Mesenchymal stem cell (in vitro differentiated cells and primary cell): ENCODE measurements around the gene STK16.

Experiments
- DNase-seq: peaks from one replicate; pipeline ENCODE4 v3.0.0-alpha.2; 2013
- H2AFZ ChIP-seq: one replicate; pipeline ENCODE4 v1.6.1; 2013; ENCODE audit warnings: low read depth, mild to moderate bottlenecking, control low read depth, inconsistent platforms, low read length, moderate library complexity
- H2AK5ac ChIP-seq: 2 replicates; pipeline ENCODE4 v1.6.1; 2013; ENCODE audit warnings: low read length, moderate library complexity, mild to moderate bottlenecking, inconsistent platforms; ENCODE audit not compliant: severe bottlenecking
- H2BK120ac ChIP-seq: one replicate; pipeline ENCODE4 v1.6.1; 2013; ENCODE audit warnings: low read depth, mild to moderate bottlenecking, inconsistent platforms, low read length, moderate library complexity
- H2BK12ac ChIP-seq, 2 experiments: one replicate each; pipeline ENCODE4 v1.6.1; 2013; ENCODE audit warnings: inconsistent platforms in 2 of 2, low read length in 2 of 2, mild to moderate bottlenecking in 2 of 2, moderate library complexity in 2 of 2, control low read depth in 1 of 2
- H2BK15ac ChIP-seq: one replicate; pipeline ENCODE4 v1.6.1; 2013; ENCODE audit warnings: mild to moderate bottlenecking, low read depth, inconsistent platforms; ENCODE audit not compliant: poor library complexity, severe bottlenecking
- H2BK5ac ChIP-seq: 2 replicates; pipeline ENCODE4 v1.6.1; 2013; ENCODE audit warnings: low read depth, mild to moderate bottlenecking, low read length, control low read depth, inconsistent platforms; ENCODE audit not compliant: poor library complexity, severe bottlenecking
- H3K14ac ChIP-seq, 2 experiments: one replicate each; pipeline ENCODE4 v1.6.1; 2013; ENCODE audit warnings: inconsistent platforms in 2 of 2, low read length in 2 of 2, control low read depth in 1 of 2, mild to moderate bottlenecking in 1 of 2, moderate library complexity in 1 of 2
- H3K18ac ChIP-seq, 2 experiments: one replicate each; pipeline ENCODE4 v1.6.1; 2013; ENCODE audit warnings: inconsistent platforms in 2 of 2, low read length in 2 of 2, control low read depth in 1 of 2, low read depth in 1 of 2, mild to moderate bottlenecking in 1 of 2
- H3K23ac ChIP-seq, 2 experiments: one replicate each; pipeline ENCODE4 v1.6.1; 2013; ENCODE audit warnings: inconsistent platforms in 2 of 2, low read length in 2 of 2, mild to moderate bottlenecking in 2 of 2, moderate library complexity in 2 of 2, control low read depth in 1 of 2
- H3K27ac ChIP-seq: 2 replicates; pipeline ENCODE4 v1.5.1; 2013; ENCODE audit warnings: mild to moderate bottlenecking, moderate library complexity, low read length, control low read depth, inconsistent platforms; ENCODE audit not compliant: poor library complexity, severe bottlenecking
- H3K27me3 ChIP-seq, 2 experiments: 2 replicates each; pipeline versions ENCODE4 v1.6.1 to v1.7.0; 2013; ENCODE audit warnings: low read length in 2 of 2, mild to moderate bottlenecking in 2 of 2, moderate library complexity in 2 of 2, control low read depth in 1 of 2, inconsistent platforms in 1 of 2; ENCODE audit not compliant: control insufficient read depth in 1 of 2, insufficient read depth in 1 of 2
- H3K36me3 ChIP-seq, 2 experiments: 2 replicates each; pipeline versions ENCODE4 v1.6.1 to v1.7.0; 2013; ENCODE audit warnings: low read length in 2 of 2, control low read depth in 1 of 2, inconsistent platforms in 1 of 2, low read depth in 1 of 2, mild to moderate bottlenecking in 1 of 2; ENCODE audit not compliant: insufficient read depth in 2 of 2, control insufficient read depth in 1 of 2
- H3K4ac ChIP-seq, 2 experiments: one replicate each; pipeline ENCODE4 v1.6.1; 2013; ENCODE audit warnings: inconsistent platforms in 2 of 2, low read length in 2 of 2, mild to moderate bottlenecking in 2 of 2, moderate library complexity in 2 of 2, control low read depth in 1 of 2, low read depth in 1 of 2
- H3K4me1 ChIP-seq: 2 replicates; pipeline ENCODE4 v1.6.1; 2013; ENCODE audit warnings: low read depth, low read length, control low read depth; ENCODE audit not compliant: control insufficient read depth, insufficient read depth
- H3K4me2 ChIP-seq: 2 replicates; pipeline ENCODE4 v1.6.1; 2013; ENCODE audit warnings: low read length, mild to moderate bottlenecking, inconsistent platforms; ENCODE audit not compliant: poor library complexity, severe bottlenecking
- H3K4me3 ChIP-seq, 2 experiments: 2 replicates each; pipeline versions ENCODE4 v1.5.1 to v1.7.0; 2013; ENCODE audit warnings: low read length in 2 of 2, mild to moderate bottlenecking in 2 of 2, control low read depth in 1 of 2, low read depth in 1 of 2; ENCODE audit not compliant: insufficient read depth in 1 of 2
- H3K79me1 ChIP-seq: replicated peaks from 2 replicates; pipeline ENCODE4 v1.6.1; 2013; ENCODE audit warnings: mild to moderate bottlenecking, control low read depth, low read length, inconsistent platforms; ENCODE audit not compliant: poor library complexity, severe bottlenecking
- H3K9ac ChIP-seq: 2 replicates; pipeline ENCODE4 v1.7.0; 2013; ENCODE audit warnings: mild to moderate bottlenecking, low read length, moderate library complexity
- H3K9me3 ChIP-seq: 2 replicates; pipeline ENCODE4 v1.7.0; 2013; ENCODE audit warnings: mild to moderate bottlenecking, low read length; ENCODE audit not compliant: control insufficient read depth
- H4K8ac ChIP-seq: one replicate; pipeline ENCODE4 v1.6.1; 2013; ENCODE audit warnings: inconsistent platforms, mild to moderate bottlenecking, low read length, moderate library complexity
- H4K91ac ChIP-seq: one replicate; pipeline ENCODE4 v1.6.1; 2013; ENCODE audit warnings: mild to moderate bottlenecking, low read length, inconsistent platforms
- WGBS: methylation state at CpG from one replicate; pipeline ENCODE4 v1.1.7; 2013; ENCODE audit warnings: mixed read lengths; 5-methylcytosine and 5-hydroxymethylcytosine counted together

Gene STK16

GRCh38 chr2:219272356-219272755, 27.1 kb downstream of the STK16 start:
- Histone ChIP-seq H2AK5ac (no peak overlapping the region), H3K36me3 (no peaks in the 10 kb centered on the region), H3K18ac (no peak overlapping the region), H2BK5ac (no peak overlapping the region), H3K27me3 (peaks cover 0 to 11% of the 10 kb centered on the region in 2 experiments), H3K79me1 (no peaks in the 10 kb centered on the region), H3K4me3 (no peak overlapping the region), H3K4me2 (no peak overlapping the region), H3K9ac (no peak overlapping the region), H3K27ac (no peak overlapping the region), H2AFZ (no peak overlapping the region), H2BK120ac (no peak overlapping the region), H4K91ac (no peak overlapping the region), H4K8ac (no peak overlapping the region), H2BK15ac (no peak overlapping the region), H3K9me3 (no peaks in the 10 kb centered on the region), H3K4ac (no peak overlapping the region), H3K4me1 (peaks cover 21% of the 10 kb centered on the region), H3K23ac (no peak overlapping the region), H3K14ac (no peak overlapping the region), H2BK12ac (no peak overlapping the region)
- no peak for DNase-seq
- 91% methylated on average over 4 of the region's 4 CpGs for WGBS

DNA sequence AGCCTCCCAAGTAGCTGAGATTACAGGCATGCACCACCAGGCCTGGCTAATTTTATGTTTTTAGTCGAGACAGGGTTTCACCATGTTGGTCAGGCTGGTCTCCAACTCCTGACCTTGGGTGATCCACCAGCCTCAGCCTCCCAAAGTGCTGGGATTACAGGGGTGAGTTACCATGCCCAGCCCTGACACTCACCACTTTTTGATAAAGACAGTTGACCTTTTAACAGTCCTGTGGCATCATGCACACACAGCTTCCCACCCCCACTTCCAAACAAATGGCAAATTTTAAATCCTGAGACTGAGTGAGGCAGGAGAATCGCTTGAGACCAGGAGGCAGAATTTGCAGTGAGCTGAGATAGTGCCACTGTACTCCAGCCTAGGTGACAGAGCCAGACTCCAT, 27.7 kb downstream of the STK16 start:
- H3K23ac ChIP-seq = no peak overlapping the region
- no peak overlapping the region for H4K91ac ChIP-seq
- H3K9me3 ChIP-seq = no peaks in the 10 kb centered on the region
- DNase-seq = no peak
- H2BK5ac ChIP-seq = no peak overlapping the region
- H2AFZ ChIP-seq = no peak overlapping the region
- H3K4me2 ChIP-seq = no peak overlapping the region
- peaks cover 0 to 11% of the 10 kb centered on the region in 2 experiments for H3K27me3 ChIP-seq
- WGBS = 28% methylated on average over 1 of the region's 2 CpGs
- no peak overlapping the region for H3K18ac ChIP-seq
- no peaks in the 10 kb centered on the region for H3K79me1 ChIP-seq
- H3K4ac ChIP-seq = no peak overlapping the region
- H3K36me3 ChIP-seq = no peaks in the 10 kb centered on the region
- H3K4me1 ChIP-seq = peaks cover 26% of the 10 kb centered on the region
- H4K8ac ChIP-seq = no peak overlapping the region
- H3K4me3 ChIP-seq = no peak overlapping the region
- H3K9ac ChIP-seq = no peak overlapping the region
- H2AK5ac ChIP-seq = no peak overlapping the region
- no peak overlapping the region for H3K27ac ChIP-seq
- H2BK120ac ChIP-seq = no peak overlapping the region
- H2BK12ac ChIP-seq = no peak overlapping the region
- H3K14ac ChIP-seq = no peak overlapping the region
- no peak overlapping the region for H2BK15ac ChIP-seq

- peak overlapping the region; percentile 58 for H3K9ac ChIP-seq
- H3K36me3 ChIP-seq = no peaks in the 10 kb centered on the region
- WGBS = 73% methylated on average over 2 of the region's 3 CpGs
- H2AFZ ChIP-seq = no peak overlapping the region
- H3K18ac ChIP-seq = no peak overlapping the region
- peak overlapping the region; percentile 62 for H4K8ac ChIP-seq
- H4K91ac ChIP-seq = peak overlapping the region; percentile 20
- no peak overlapping the region for H3K4me3 ChIP-seq
- H3K27me3 ChIP-seq = peaks cover 0 to 11% of the 10 kb centered on the region in 2 experiments
- H3K4ac ChIP-seq = peak overlapping the region; percentile 9 to 52
- no peaks in the 10 kb centered on the region for H3K9me3 ChIP-seq
- H3K4me2 ChIP-seq = no peak overlapping the region
- H3K27ac ChIP-seq = peak overlapping the region; percentile 80
- H3K4me1 ChIP-seq = peaks cover 31% of the 10 kb centered on the region
- no peak overlapping the region for H3K23ac ChIP-seq
- H2BK5ac ChIP-seq = peak overlapping the region; percentile 12
- H2BK120ac ChIP-seq = no peak overlapping the region
- H2BK15ac ChIP-seq = no peak overlapping the region
- no peak overlapping the region for H2BK12ac ChIP-seq
- peak overlapping the region in 1 of 2 experiments; percentile 37 for H3K14ac ChIP-seq
- H2AK5ac ChIP-seq = peak overlapping the region; percentile 24
- DNase-seq = no peak
- no peaks in the 10 kb centered on the region for H3K79me1 ChIP-seq
Measured at GRCh38 chr2:219273937-219274336, 28.7 kb downstream of the STK16 start.

DNA sequence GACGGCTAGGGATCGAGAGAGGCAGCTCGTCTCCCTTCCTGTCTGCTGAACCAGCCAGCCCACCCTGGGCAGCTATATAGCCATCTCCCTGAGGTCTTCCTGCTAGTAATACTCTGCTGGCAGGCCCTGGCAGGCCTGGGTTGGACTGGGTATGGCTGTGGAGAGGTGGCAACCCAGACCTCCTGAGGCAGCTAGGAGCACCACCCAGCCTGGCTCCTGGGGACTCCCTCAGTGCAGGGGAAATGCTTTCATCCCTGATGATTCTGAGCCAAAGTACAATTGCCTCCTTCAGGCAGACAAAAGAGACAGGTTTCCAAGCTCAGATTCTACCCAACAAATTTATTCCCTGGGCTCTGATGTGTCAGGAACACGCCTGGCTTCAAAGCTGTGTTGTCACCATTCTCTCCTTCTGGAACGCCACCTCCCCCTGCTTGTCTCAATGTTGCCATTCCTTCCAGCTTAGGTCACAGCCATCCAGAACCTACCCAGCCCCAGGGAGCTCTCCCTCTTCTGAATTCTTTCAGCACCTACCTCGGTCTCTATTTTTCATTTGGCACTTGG, 29.2 kb downstream of the STK16 start:
- peaks cover 0 to 9% of the 10 kb centered on the region in 2 experiments for H3K27me3 ChIP-seq
- H2BK120ac ChIP-seq = no peak overlapping the region
- H3K14ac ChIP-seq = peak overlapping the region in 1 of 2 experiments; percentile 37
- H3K36me3 ChIP-seq = no peaks in the 10 kb centered on the region
- H2AK5ac ChIP-seq = peak overlapping the region; percentile 24
- H3K4ac ChIP-seq = peak overlapping the region; percentile 9 to 52
- H3K4me1 ChIP-seq = peaks cover 28% of the 10 kb centered on the region
- peak overlapping the region; percentile 71 to 72 for H3K18ac ChIP-seq
- peak overlapping the region; percentile 58 for H3K9ac ChIP-seq
- no peak overlapping the region for H2BK15ac ChIP-seq
- H2AFZ ChIP-seq = peak overlapping the region; percentile 8
- no peak overlapping the region for H2BK12ac ChIP-seq
- H3K9me3 ChIP-seq = no peaks in the 10 kb centered on the region
- 2% methylated on average over 2 of the region's 6 CpGs for WGBS
- no peaks in the 10 kb centered on the region for H3K79me1 ChIP-seq
- peak overlapping the region; percentile 62 for H4K8ac ChIP-seq
- peak overlapping the region; percentile 80 for H3K27ac ChIP-seq
- no peak overlapping the region for H2BK5ac ChIP-seq
- peak; percentile 87 for DNase-seq
- H3K23ac ChIP-seq = no peak overlapping the region
- peak overlapping the region; percentile 53 for H4K91ac ChIP-seq
- no peak overlapping the region for H3K4me2 ChIP-seq
- peak overlapping the region in 1 of 2 experiments; percentile 20 for H3K4me3 ChIP-seq
